Mesendoderm (in vitro differentiated cells): ENCODE data around the gene WDR76.
A peak's percentile ranks its signal among the peaks of the same experiment; 100 is the strongest.
"Not testable (repeated sequence)": the region's sequence is repeated elsewhere in the genome, so short reads cannot be mapped to it uniquely, and the experiment has no call there.

Experiments used
- DNase-seq: peaks from one replicate; pipeline ENCODE4 v3.0.0; 2013
- H2AK5ac ChIP-seq: 2 replicates; pipeline ENCODE4 v1.6.1; 2013; ENCODE audit warnings: low read length, inconsistent platforms
- H2BK120ac ChIP-seq: 2 replicates; pipeline ENCODE4 v1.6.1; 2013; ENCODE audit warnings: low read depth, mild to moderate bottlenecking, low read length, moderate library complexity, mixed read lengths
- H2BK15ac ChIP-seq: replicated peaks from 2 replicates; pipeline ENCODE4 v1.6.1; 2013; ENCODE audit warnings: low read depth, mild to moderate bottlenecking, moderate library complexity
- H2BK5ac ChIP-seq: 2 replicates; pipeline ENCODE4 v1.6.1; 2013; ENCODE audit warnings: low read length, inconsistent platforms
- H3K18ac ChIP-seq: 2 replicates; pipeline ENCODE4 v1.6.1; 2013; ENCODE audit warnings: mild to moderate bottlenecking, low read length, mixed read lengths
- H3K23ac ChIP-seq: one replicate; pipeline ENCODE4 v1.6.1; 2013; ENCODE audit warnings: low read length
- H3K27ac ChIP-seq: 2 replicates; pipeline ENCODE4 v1.5.1; 2013; ENCODE audit warnings: low read depth, mild to moderate bottlenecking, inconsistent platforms, low read length, moderate library complexity
- H3K27me3 ChIP-seq: 2 replicates; pipeline ENCODE4 v1.6.1; 2013; ENCODE audit warnings: low read length, control low read depth, mild to moderate bottlenecking, inconsistent platforms; ENCODE audit not compliant: insufficient read depth, poor library complexity
- H3K36me3 ChIP-seq: 2 replicates; pipeline ENCODE4 v1.6.1; 2013; ENCODE audit warnings: low read length, inconsistent platforms; ENCODE audit not compliant: control insufficient read depth, insufficient read depth
- H3K4ac ChIP-seq: one replicate; pipeline ENCODE4 v1.6.1; 2013; ENCODE audit warnings: low read depth, mild to moderate bottlenecking, low read length, moderate library complexity
- H3K4me1 ChIP-seq: 2 replicates; pipeline ENCODE4 v1.6.1; 2013; ENCODE audit warnings: low read depth, low read length, inconsistent platforms; ENCODE audit not compliant: control insufficient read depth
- H3K4me2 ChIP-seq: 2 replicates; pipeline ENCODE4 v1.6.1; 2013; ENCODE audit warnings: low read length
- H3K4me3 ChIP-seq: 2 replicates; pipeline ENCODE4 v1.5.1; 2013; ENCODE audit warnings: mild to moderate bottlenecking, low read length
- H3K56ac ChIP-seq: one replicate; pipeline ENCODE4 v1.6.1; 2013; ENCODE audit warnings: low read length
- H3K79me1 ChIP-seq: 2 replicates; pipeline ENCODE4 v1.6.1; 2013; ENCODE audit warnings: low read length, inconsistent platforms
- H3K79me2 ChIP-seq: 2 replicates; pipeline ENCODE4 v1.6.1; 2013; ENCODE audit warnings: mild to moderate bottlenecking, low read length; ENCODE audit not compliant: control insufficient read depth, insufficient read depth
- H3K9ac ChIP-seq: 2 replicates; pipeline ENCODE4 v1.6.1; 2013; ENCODE audit warnings: low read length, inconsistent platforms
- H4K5ac ChIP-seq: one replicate; pipeline ENCODE4 v1.6.1; 2013; ENCODE audit warnings: low read length
- H4K8ac ChIP-seq: one replicate; pipeline ENCODE4 v1.6.1; 2013; ENCODE audit warnings: low read depth, mild to moderate bottlenecking, control low read depth, low read length, moderate library complexity
- WGBS: extraction: QIAGEN DNeasy Blood & Tissue Kit; methylation state at CpG from one replicate; pipeline ENCODE4 v1.1.7; 2013; ENCODE audit warnings: low lambda C conversion rate, missing lambda C conversion rate; ENCODE audit not compliant: insufficient coverage; ENCODE audit errors: extremely low coverage; 5-methylcytosine and 5-hydroxymethylcytosine counted together

The WDR76 gene

DNA sequence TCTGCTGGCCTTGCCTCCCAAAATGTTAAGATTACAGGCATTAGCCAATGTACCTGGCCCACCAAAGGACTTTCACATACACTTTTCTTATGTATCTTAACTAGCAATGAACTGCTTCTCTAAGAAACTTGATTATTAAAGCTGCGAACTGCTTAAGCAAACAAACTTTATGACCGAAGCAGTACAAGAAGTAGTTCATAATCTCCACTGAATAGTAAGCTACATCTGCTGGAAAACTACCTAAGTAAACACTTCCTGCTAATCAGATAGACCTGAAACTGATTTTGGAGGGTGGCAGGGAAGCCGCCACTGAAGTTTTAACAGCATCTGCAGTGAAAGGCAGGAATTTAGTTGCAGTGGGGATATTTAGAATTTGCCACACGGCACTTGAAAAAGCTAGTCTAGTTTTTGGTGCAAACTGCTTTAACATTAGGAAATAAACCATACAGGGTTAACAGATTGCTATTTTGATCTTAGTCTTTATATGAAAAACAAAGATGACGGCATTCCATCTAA lies 18.3 kb upstream of the WDR76 start:
- Histone ChIP-seq H3K56ac (no peak overlapping the region), H3K23ac (no peak overlapping the region), H4K5ac (no peak overlapping the region), H3K18ac (no peak overlapping the region), H2AK5ac (no peak overlapping the region), H2BK120ac (no peak overlapping the region), H3K4me1 (no peaks in the 10 kb centered on the region), H3K27me3 (no peaks in the 10 kb centered on the region), H2BK5ac (no peak overlapping the region), H3K9ac (no peak overlapping the region), H4K8ac (no peak overlapping the region), H3K36me3 (peaks cover 8% of the 10 kb centered on the region), H3K4me3 (no peak overlapping the region), H3K27ac (no peak overlapping the region), H3K79me1 (no peaks in the 10 kb centered on the region), H2BK15ac (no peak overlapping the region), H3K79me2 (no peaks in the 10 kb centered on the region), H3K4ac (no peak overlapping the region), H3K4me2 (no peak overlapping the region)
- no peak for DNase-seq
- WGBS: no CpG with 5 or more reads among the region's 5 CpGs

DNA sequence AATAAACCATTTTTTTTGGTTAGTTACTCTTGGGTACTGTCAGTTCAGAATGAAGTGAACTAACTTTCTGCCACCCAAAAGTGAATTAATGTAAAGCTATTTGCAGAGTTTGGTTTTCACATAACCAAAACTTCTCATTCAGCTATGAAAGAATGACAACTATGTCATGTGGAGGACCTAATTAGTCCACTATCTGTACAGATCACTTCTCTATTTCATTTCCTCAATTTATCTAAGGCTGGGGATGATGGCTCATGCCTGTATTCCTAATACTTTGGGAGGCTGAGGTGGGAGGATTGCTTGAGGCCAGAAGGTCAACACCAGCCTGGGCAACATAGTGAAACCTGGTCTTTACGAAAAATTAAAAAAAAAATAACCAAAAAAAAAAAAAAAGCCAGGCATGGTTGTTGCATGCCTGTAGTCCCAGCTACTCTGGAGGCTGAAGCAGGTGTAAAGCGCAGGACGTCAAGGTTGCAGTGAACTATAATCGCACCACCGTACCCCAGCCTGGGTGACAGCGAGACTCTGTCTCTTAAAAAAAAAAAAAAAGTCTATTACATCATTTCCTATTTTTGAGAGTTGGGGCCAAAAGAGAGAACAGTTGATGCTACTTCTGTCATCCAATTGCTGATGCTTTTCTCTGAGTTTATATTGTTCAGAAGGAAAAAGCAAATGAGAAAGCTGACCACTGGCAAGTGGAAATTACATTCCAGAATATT lies 17.7 kb upstream of the WDR76 start:
- H3K79me2 ChIP-seq: no peaks in the 10 kb centered on the region
- WGBS: no CpG with 5 or more reads among the region's 6 CpGs
- H2AK5ac ChIP-seq: no peak overlapping the region
- no peak overlapping the region for H3K18ac ChIP-seq
- no peaks in the 10 kb centered on the region for H3K4me1 ChIP-seq
- no peak overlapping the region for H3K9ac ChIP-seq
- no peak overlapping the region for H2BK120ac ChIP-seq
- DNase-seq: no peak
- no peak overlapping the region for H4K8ac ChIP-seq
- no peak overlapping the region for H3K4ac ChIP-seq
- H2BK5ac ChIP-seq: no peak overlapping the region
- H3K27me3 ChIP-seq: no peaks in the 10 kb centered on the region
- no peak overlapping the region for H2BK15ac ChIP-seq
- H3K56ac ChIP-seq: no peak overlapping the region
- no peak overlapping the region for H3K23ac ChIP-seq
- H3K36me3 ChIP-seq: peaks cover 8% of the 10 kb centered on the region
- H4K5ac ChIP-seq: no peak overlapping the region
- no peak overlapping the region for H3K4me3 ChIP-seq
- H3K27ac ChIP-seq: no peak overlapping the region
- no peak overlapping the region for H3K4me2 ChIP-seq
- no peaks in the 10 kb centered on the region for H3K79me1 ChIP-seq

DNA sequence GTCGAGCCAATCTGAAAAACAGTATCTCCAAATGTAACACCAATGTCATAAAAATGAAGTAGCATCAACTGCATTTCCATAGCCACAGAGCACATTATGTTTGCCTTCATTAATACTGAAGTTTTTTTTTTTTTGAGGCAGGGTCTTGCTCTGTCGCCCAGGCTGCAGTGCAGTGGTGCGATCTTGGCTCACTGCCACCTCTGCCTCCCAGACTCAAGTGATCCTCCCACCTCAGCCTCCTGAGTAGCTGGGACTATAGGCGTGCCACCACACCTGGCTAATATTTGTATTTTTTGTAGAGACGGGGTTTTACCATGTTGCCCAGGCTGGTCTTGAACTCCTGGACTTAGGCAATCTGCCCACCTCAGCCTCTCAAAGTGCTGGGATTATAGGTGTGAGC lies 11.7 kb upstream of the WDR76 start:
- no CpG with 5 or more reads among the region's 5 CpGs for WGBS
- H3K18ac ChIP-seq, H3K4ac ChIP-seq, H3K23ac ChIP-seq, H4K8ac ChIP-seq, H2AK5ac ChIP-seq, H2BK15ac ChIP-seq, DNase-seq, H2BK120ac ChIP-seq, H4K5ac ChIP-seq, H3K9ac ChIP-seq, H3K4me2 ChIP-seq, H3K56ac ChIP-seq, H3K27me3 ChIP-seq, H2BK5ac ChIP-seq, H3K79me1 ChIP-seq, H3K27ac ChIP-seq, H3K36me3 ChIP-seq, H3K4me1 ChIP-seq, H3K79me2 ChIP-seq, H3K4me3 ChIP-seq: not testable (repeated sequence)

DNA sequence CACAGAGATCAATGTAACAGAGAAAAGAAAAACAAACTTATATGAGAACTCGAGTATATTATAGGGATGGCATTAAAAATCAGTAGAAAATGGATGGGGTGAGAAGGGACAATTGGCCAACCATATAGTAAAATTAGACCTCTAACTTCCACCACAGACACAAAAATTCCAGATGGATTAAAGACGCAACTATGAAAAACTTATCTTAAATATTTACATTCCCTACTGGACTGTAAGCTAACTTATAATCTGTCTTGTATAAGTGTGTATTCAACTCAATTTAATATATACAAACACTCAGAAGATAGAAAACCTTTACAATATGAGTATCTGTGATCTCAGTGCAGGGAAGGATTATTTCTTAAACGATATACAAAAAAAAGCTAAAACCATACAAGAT lies 5.3 kb upstream of the WDR76 start:
- no peak overlapping the region for H3K23ac ChIP-seq
- H3K36me3 ChIP-seq: no peaks in the 10 kb centered on the region
- no peak overlapping the region for H2BK5ac ChIP-seq
- DNase-seq: no peak
- no peaks in the 10 kb centered on the region for H3K27me3 ChIP-seq
- no peak overlapping the region for H2BK15ac ChIP-seq
- peaks cover 8% of the 10 kb centered on the region for H3K79me2 ChIP-seq
- no peaks in the 10 kb centered on the region for H3K4me1 ChIP-seq
- no CpG with 5 or more reads among the region's 3 CpGs for WGBS
- H4K5ac ChIP-seq: no peak overlapping the region
- no peak overlapping the region for H2AK5ac ChIP-seq
- H3K79me1 ChIP-seq: peaks cover 1% of the 10 kb centered on the region
- no peak overlapping the region for H2BK120ac ChIP-seq
- no peak overlapping the region for H3K4ac ChIP-seq
- H3K4me2 ChIP-seq: no peak overlapping the region
- H3K9ac ChIP-seq: no peak overlapping the region
- no peak overlapping the region for H3K4me3 ChIP-seq
- H4K8ac ChIP-seq: no peak overlapping the region
- H3K27ac ChIP-seq: no peak overlapping the region
- no peak overlapping the region for H3K18ac ChIP-seq
- no peak overlapping the region for H3K56ac ChIP-seq

GRCh38 chr15:43824302-43825246 lies 2.2 kb upstream of the WDR76 start, which contains the start of gene MFAP1:
Gene MFAP1 (minus strand): TSS chr15:43824690. CDS start chr15:43824569, 121 bp downstream.
- Histone ChIP-seq H3K4me1 (no peaks in the 10 kb centered on the region), H3K56ac (peak within 1 kb of the TSS; percentile 99), H4K5ac (no peak within 1 kb of the TSS), H2BK120ac (no peak within 1 kb of the TSS), H2AK5ac (no peak within 1 kb of the TSS), H3K79me1 (peaks cover 1% of the 10 kb centered on the region), H3K18ac (peak within 1 kb of the TSS; percentile 65), H3K27ac (peak within 1 kb of the TSS; percentile 53), H4K8ac (peak within 1 kb of the TSS; percentile 68), H3K27me3 (no peaks in the 10 kb centered on the region), H3K79me2 (peaks cover 6% of the 10 kb centered on the region), H3K23ac (peak within 1 kb of the TSS; percentile 74), H3K9ac (peak within 1 kb of the TSS; percentile 95), H3K4ac (peak within 1 kb of the TSS; percentile 58), H3K4me2 (peak within 1 kb of the TSS; percentile 86), H2BK15ac (no peak within 1 kb of the TSS), H3K36me3 (no peaks in the 10 kb centered on the region), H3K4me3 (peak within 1 kb of the TSS; percentile 99), H2BK5ac (peak within 1 kb of the TSS; percentile 50)
- peak; percentile 98 for DNase-seq
- no CpG with 5 or more reads among the region's 46 CpGs for WGBS
